ENCODE data around the gene SLC12A4. TPM values are rescaled to one million over a fixed set of nuclear protein-coding genes. Genes with fewer than 3 reads are reported as not detected.

The SLC12A4 gene
- total RNA-seq, 1 experiment from 2014 or later = 107 TPM

- intact Hi-C loops (cut with micrococcal nuclease; ENCODE audit: unreplicated experiment) = no loop called here
- BruUV-seq (replicated peaks) = no TSS peak
Observed at GRCh38 chr16:68009157-68009735, 40.8 kb upstream of the SLC12A4 start.

GRCh38 chr16:68005786-68006286 lies 37.4 kb upstream of the SLC12A4 start:
- TF ChIP-seq CTCF (IDR thresholded peaks at IDR 0.05; ENCODE audit: insufficient read depth in 1 of 2, low read depth in 1 of 2, low read length in 1 of 2, severe bottlenecking in 1 of 2, unreplicated experiment in 1 of 2) = no peak
- Mint-ChIP-seq H3K9me3 (ENCODE audit: unreplicated experiment) (no peaks in the 10 kb centered on the region), H3K27me3 (ENCODE audit: insufficient read depth, unreplicated experiment) (peaks cover 3% of the 10 kb centered on the region), H3K36me3 (ENCODE audit: insufficient read depth, unreplicated experiment) (no peaks in the 10 kb centered on the region), H3K4me3 (ENCODE audit: unreplicated experiment) (no peak overlapping the region), H3K4me1 (ENCODE audit: low read depth, unreplicated experiment) (no peaks in the 10 kb centered on the region), H3K27ac (ENCODE audit: unreplicated experiment) (no peak overlapping the region)
- Histone ChIP-seq H3K36me3 (ENCODE audit: control insufficient read depth, insufficient read depth, low read length) (no peaks in the 10 kb centered on the region), H3K9me3 (no peaks in the 10 kb centered on the region), H3K27me3 (replicated peaks; ENCODE audit: control insufficient read depth, insufficient read depth, low read length) (no peaks in the 10 kb centered on the region), H3K4me1 (no peaks in the 10 kb centered on the region), H3K4me3 (ENCODE audit: low read depth, low read length) (no peak overlapping the region)
- ChIA-PET POLR2A (no interaction called here), CTCF (interaction anchor here (1.1 kb wide), 1 partner anchor 70 kb away, joined by 3 read pairs; no protein-coding TSS in a partner anchor)
- BruUV-seq (replicated peaks) = no TSS peak
- intact Hi-C loops (cut with micrococcal nuclease; ENCODE audit: unreplicated experiment) = no loop called here
- DNase-seq = no peak

More at GRCh38 chr16:68009157-68009735, 40.8 kb upstream of the SLC12A4 start:
- Mint-ChIP-seq H3K4me1 (ENCODE audit: low read depth, unreplicated experiment) (no peaks in the 10 kb centered on the region), H3K36me3 (ENCODE audit: insufficient read depth, unreplicated experiment) (no peaks in the 10 kb centered on the region), H3K9me3 (ENCODE audit: unreplicated experiment) (no peaks in the 10 kb centered on the region), H3K27me3 (ENCODE audit: insufficient read depth, unreplicated experiment) (peaks cover 6% of the 10 kb centered on the region), H3K27ac (ENCODE audit: unreplicated experiment) (no peak overlapping the region), H3K4me3 (ENCODE audit: unreplicated experiment) (no peak overlapping the region)
- H3K36me3 ChIP-seq (ENCODE audit: control insufficient read depth, insufficient read depth, low read length) = no peaks in the 10 kb centered on the region
- POLR2A ChIA-PET = interaction anchor here (0.6 kb wide), 1 partner anchor 15 kb away, joined by 4 read pairs; no protein-coding TSS in a partner anchor
- CTCF ChIA-PET = interaction anchor here (0.6 kb wide), 1 partner anchor 9 kb away, joined by 3 read pairs; no protein-coding TSS in a partner anchor
- DNase-seq = no peak
- no peaks in the 10 kb centered on the region for H3K27me3 ChIP-seq (replicated peaks; ENCODE audit: control insufficient read depth, insufficient read depth, low read length)
- H3K9me3 ChIP-seq = no peaks in the 10 kb centered on the region
- H3K4me3 ChIP-seq (ENCODE audit: low read depth, low read length) = no peak overlapping the region
- TF ChIP-seq CTCF (IDR thresholded peaks at IDR 0.05; ENCODE audit: insufficient read depth in 1 of 2, low read depth in 1 of 2, low read length in 1 of 2, severe bottlenecking in 1 of 2, unreplicated experiment in 1 of 2) = no peak
- H3K4me1 ChIP-seq = no peaks in the 10 kb centered on the region

GRCh38 chr16:68005211-68005610 lies 36.8 kb upstream of the SLC12A4 start:
- H3K4me1 Mint-ChIP-seq (ENCODE audit: low read depth, unreplicated experiment) = no peaks in the 10 kb centered on the region
- Histone ChIP-seq H3K27me3 (replicated peaks; ENCODE audit: control insufficient read depth, insufficient read depth, low read length) (no peaks in the 10 kb centered on the region), H3K4me3 (ENCODE audit: low read depth, low read length) (no peak overlapping the region), H3K36me3 (ENCODE audit: control insufficient read depth, insufficient read depth, low read length) (no peaks in the 10 kb centered on the region), H3K9me3 (no peaks in the 10 kb centered on the region), H3K4me1 (no peaks in the 10 kb centered on the region)
- H3K4me3 Mint-ChIP-seq (ENCODE audit: unreplicated experiment) = no peak overlapping the region
- BruUV-seq (replicated peaks) = no TSS peak
- intact Hi-C loops (cut with micrococcal nuclease; ENCODE audit: unreplicated experiment) = no loop called here
- CTCF ChIA-PET = interaction anchor here (1.1 kb wide), 1 partner anchor 69 kb away, joined by 3 read pairs; no protein-coding TSS in a partner anchor
- POLR2A ChIA-PET = no interaction called here
- no peaks in the 10 kb centered on the region for H3K36me3 Mint-ChIP-seq (ENCODE audit: insufficient read depth, unreplicated experiment)
- peaks cover 3% of the 10 kb centered on the region for H3K27me3 Mint-ChIP-seq (ENCODE audit: insufficient read depth, unreplicated experiment)
- DNase-seq = no peak
- H3K27ac Mint-ChIP-seq (ENCODE audit: unreplicated experiment) = no peak overlapping the region
- no peaks in the 10 kb centered on the region for H3K9me3 Mint-ChIP-seq (ENCODE audit: unreplicated experiment)
- TF ChIP-seq CTCF (IDR thresholded peaks at IDR 0.05; ENCODE audit: insufficient read depth in 1 of 2, low read depth in 1 of 2, low read length in 1 of 2, severe bottlenecking in 1 of 2, unreplicated experiment in 1 of 2) = no peak
